H9 (cell line): ENCODE results near the gene KCNIP1. TPM values are rescaled to one million over a fixed set of nuclear protein-coding genes. Genes with fewer than 3 reads are reported as not detected.

Experiments
- DNase-seq: peaks from one replicate; pipeline ENCODE4 v3.0.0-alpha.2; 2017
- H2AFZ ChIP-seq: one replicate; pipeline ENCODE4 v1.6.1; 2013; ENCODE audit warnings: mild to moderate bottlenecking, low read length, control low read depth, moderate library complexity
- H2AK5ac ChIP-seq: 2 replicates; pipeline ENCODE4 v1.6.1; 2013; ENCODE audit warnings: low read length, control low read depth, mixed read lengths; ENCODE audit not compliant: insufficient read length
- H2BK120ac ChIP-seq: one replicate; pipeline ENCODE4 v1.6.1; 2013; ENCODE audit warnings: low read depth, mild to moderate bottlenecking, low read length, control low read depth, inconsistent platforms; ENCODE audit not compliant: poor library complexity, severe bottlenecking
- H2BK12ac ChIP-seq: 2 replicates; pipeline ENCODE4 v1.6.1; 2013; ENCODE audit warnings: low read length, control low read depth, mixed read lengths, low read depth; ENCODE audit not compliant: insufficient read length
- H2BK15ac ChIP-seq: 2 replicates; pipeline ENCODE4 v1.6.1; 2013; ENCODE audit warnings: low read depth, low read length, control low read depth
- H2BK20ac ChIP-seq: one replicate; pipeline ENCODE4 v1.6.1; 2013; ENCODE audit warnings: low read depth, mild to moderate bottlenecking, low read length, control low read depth, inconsistent platforms; ENCODE audit not compliant: poor library complexity, severe bottlenecking
- H2BK5ac ChIP-seq: 2 replicates; pipeline ENCODE4 v1.6.1; 2013; ENCODE audit warnings: low read length, control low read depth, mixed read lengths; ENCODE audit not compliant: insufficient read length
- H3K14ac ChIP-seq: 2 replicates; pipeline ENCODE4 v1.6.1; 2013; ENCODE audit warnings: low read length, control low read depth; ENCODE audit not compliant: insufficient read depth
- H3K18ac ChIP-seq: 2 replicates; pipeline ENCODE4 v1.6.1; 2013; ENCODE audit warnings: low read depth, mild to moderate bottlenecking, mixed read lengths, low read length, control low read depth; ENCODE audit not compliant: insufficient read length
- H3K23ac ChIP-seq: 2 replicates; pipeline ENCODE4 v1.6.1; 2013; ENCODE audit warnings: low read length, control low read depth, mixed read lengths, low read depth; ENCODE audit not compliant: insufficient read length
- H3K23me2 ChIP-seq: 2 replicates; pipeline ENCODE4 v1.6.1; 2013; ENCODE audit warnings: low read depth, mild to moderate bottlenecking, mixed read lengths, low read length, control low read depth; ENCODE audit not compliant: insufficient read length, poor library complexity, severe bottlenecking
- H3K27ac ChIP-seq: 2 replicates; pipeline ENCODE4 v1.5.1; 2013; ENCODE audit warnings: low read length, control low read depth, mixed read lengths, low read depth; ENCODE audit not compliant: insufficient read length
- H3K27me3 ChIP-seq: 2 replicates; pipeline ENCODE4 v1.6.1; 2013; ENCODE audit warnings: low read length, control low read depth, inconsistent platforms; ENCODE audit not compliant: insufficient read depth
- H3K4ac ChIP-seq: 2 replicates; pipeline ENCODE4 v1.6.1; 2013; ENCODE audit warnings: low read depth, mild to moderate bottlenecking, control low read depth, inconsistent platforms, low read length, moderate library complexity
- H3K4me1 ChIP-seq: 2 replicates; pipeline ENCODE4 v1.6.1; 2013; ENCODE audit warnings: low read length, control low read depth, inconsistent platforms; ENCODE audit not compliant: insufficient read depth
- H3K4me2 ChIP-seq: 2 replicates; pipeline ENCODE4 v1.6.1; 2013; ENCODE audit warnings: low read length, control low read depth, mixed read lengths; ENCODE audit not compliant: insufficient read length, insufficient read depth
- H3K56ac ChIP-seq: 2 replicates; pipeline ENCODE4 v1.6.1; 2013; ENCODE audit warnings: low read depth, mild to moderate bottlenecking, mixed read lengths, low read length, control low read depth; ENCODE audit not compliant: insufficient read length
- H3K79me1 ChIP-seq: 2 replicates; pipeline ENCODE4 v1.6.1; 2013; ENCODE audit warnings: low read depth, mild to moderate bottlenecking, moderate library complexity, low read length, control low read depth, inconsistent platforms; ENCODE audit not compliant: insufficient read depth, poor library complexity, severe bottlenecking
- H3K79me2 ChIP-seq: 2 replicates; pipeline ENCODE4 v1.6.1; 2013; ENCODE audit warnings: low read length, control low read depth, inconsistent platforms; ENCODE audit not compliant: insufficient read depth
- H3K9ac ChIP-seq: 2 replicates; pipeline ENCODE4 v1.6.1; 2013; ENCODE audit warnings: low read length, control low read depth, mixed read lengths; ENCODE audit not compliant: insufficient read length; ENCODE audit errors: extremely low read depth
- H3K9me3 ChIP-seq: one replicate; pipeline ENCODE4 v1.6.1; 2013; ENCODE audit warnings: low read depth, low read length, inconsistent platforms; ENCODE audit not compliant: control insufficient read depth
- H3T11ph ChIP-seq: one replicate; pipeline ENCODE4 v1.6.1; 2013; ENCODE audit warnings: mild to moderate bottlenecking, low read length, control low read depth, inconsistent platforms
- H4K20me1 ChIP-seq: one replicate; pipeline ENCODE4 v1.6.1; 2013; ENCODE audit not compliant: control insufficient read depth, insufficient read length, insufficient read depth
- H4K5ac ChIP-seq: 2 replicates; pipeline ENCODE4 v1.6.1; 2013; ENCODE audit warnings: low read depth, mild to moderate bottlenecking, mixed read lengths, low read length, control low read depth; ENCODE audit not compliant: insufficient read length
- H4K8ac ChIP-seq: replicated peaks from 2 replicates; pipeline ENCODE4 v1.6.1; 2013; ENCODE audit warnings: low read length, control low read depth, mixed read lengths, low read depth; ENCODE audit not compliant: insufficient read length
- H4K91ac ChIP-seq: 2 replicates; pipeline ENCODE4 v1.6.1; 2013; ENCODE audit warnings: low read depth, mild to moderate bottlenecking, moderate library complexity, mixed read lengths, low read length, control low read depth; ENCODE audit not compliant: insufficient read length
- H3K27ac Mint-ChIP-seq, 3 experiments: 2 replicates in 2 of 3; 3 replicates in 1 of 3; pipeline ENCODE4 v1.8.0; 2020 to 2021; ENCODE audit warnings: mixed read lengths in 3 of 3, mild to moderate bottlenecking in 1 of 3, moderate library complexity in 1 of 3
- H3K27me3 Mint-ChIP-seq: 2 replicates; pipeline ENCODE4 v1.8.0; 2021; ENCODE audit warnings: low read depth, mild to moderate bottlenecking, moderate library complexity, mixed read lengths
- H3K36me3 Mint-ChIP-seq, 3 experiments: 2 replicates in 2 of 3; 3 replicates in 1 of 3; pipeline ENCODE4 v1.8.0; 2020 to 2021; ENCODE audit warnings: low read depth in 3 of 3, mixed read lengths in 3 of 3; ENCODE audit not compliant: insufficient read depth in 1 of 3
- H3K4me1 Mint-ChIP-seq, 2 experiments: 2 replicates each; pipeline ENCODE4 v1.8.0; 2020; ENCODE audit warnings: mixed read lengths in 2 of 2
- H3K4me3 Mint-ChIP-seq, 2 experiments: 2 replicates in 1 of 2; 3 replicates in 1 of 2; pipeline ENCODE4 v1.8.0; 2020 to 2021; ENCODE audit warnings: mild to moderate bottlenecking in 2 of 2, mixed read lengths in 2 of 2, moderate library complexity in 1 of 2
- H3K9me3 Mint-ChIP-seq, 2 experiments: 2 replicates in 1 of 2; 3 replicates in 1 of 2; pipeline ENCODE4 v1.8.0; 2020; ENCODE audit warnings: mild to moderate bottlenecking in 2 of 2, mixed read lengths in 2 of 2, moderate library complexity in 1 of 2
- CTCF ChIP-seq: fragments of 200-600 bp; sonication (generic); conservative IDR thresholded peaks from 3 replicates; pipeline ENCODE4 v1.8.0; 2021; ENCODE audit warnings: antibody characterized with exemption, mild to moderate bottlenecking
- WGBS: extraction: QIAGEN DNeasy Blood & Tissue Kit; methylation state at CpG from one replicate; pipeline ENCODE4 v1.1.7; 2013; ENCODE audit warnings: missing lambda C conversion rate, low lambda C conversion rate, mixed read lengths; ENCODE audit not compliant: insufficient read length; ENCODE audit errors: extremely low coverage; 5-methylcytosine and 5-hydroxymethylcytosine counted together
- total RNA-seq: library from RNA; stranded (reverse); gene quantifications from 2 replicates; pipeline ENCODE4 v1.2.1, GENCODE V29; 2021

The KCNIP1 gene
- total RNA-seq, 1 experiment from 2014 or later = 0.63 TPM

DNA sequence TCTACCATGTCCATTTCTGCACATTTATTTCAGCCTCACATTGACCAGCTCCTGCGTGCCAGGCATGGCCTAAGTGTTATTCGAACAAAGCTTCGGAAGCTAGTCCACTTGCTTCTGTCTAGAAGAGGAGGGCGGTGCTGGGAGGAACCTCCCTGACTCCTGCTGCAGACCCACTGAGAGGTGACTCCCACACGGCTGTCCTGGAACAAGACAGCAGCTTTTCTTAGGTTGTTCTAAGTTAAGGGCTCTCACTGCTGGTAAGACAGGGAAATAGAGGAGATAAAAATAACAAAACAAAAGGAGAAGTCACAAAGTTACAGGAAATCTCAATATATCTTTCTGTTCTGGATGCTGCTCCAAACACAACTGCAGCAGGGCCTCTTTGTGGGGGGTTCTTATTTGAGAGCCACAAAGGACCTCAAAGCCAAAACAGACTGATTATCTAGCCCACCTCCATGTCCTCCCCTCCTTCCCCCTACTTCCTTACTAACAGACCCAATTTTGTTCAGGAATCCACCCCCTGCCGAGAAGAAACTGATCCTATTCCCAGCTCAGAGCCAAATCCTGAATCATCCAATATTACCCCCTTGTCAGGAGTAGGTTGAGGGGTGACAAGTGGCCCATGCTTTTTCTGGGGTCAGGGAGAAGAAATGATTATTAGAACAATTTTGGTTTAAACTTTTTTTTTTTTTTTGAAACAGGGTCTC, 28.4 kb upstream of the KCNIP1 start:
- Mint-ChIP-seq H3K36me3 (no peaks in the 10 kb centered on the region), H3K27ac (no peak overlapping the region), H3K4me3 (no peak overlapping the region), H3K9me3 (peaks cover 0 to 2% of the 10 kb centered on the region in 2 experiments; a peak in 1 of 5 replicates), H3K27me3 (peaks cover 7% of the 10 kb centered on the region), H3K4me1 (peaks cover 21 to 28% of the 10 kb centered on the region in 2 experiments)
- no peak for TF ChIP-seq CTCF
- H3K79me1 ChIP-seq = no peaks in the 10 kb centered on the region
- H2AFZ ChIP-seq = no peak overlapping the region
- no peak overlapping the region for H3K9ac ChIP-seq
- H4K5ac ChIP-seq = no peak overlapping the region
- H3K14ac ChIP-seq = no peak overlapping the region
- H3T11ph ChIP-seq = no peak overlapping the region
- no peak overlapping the region for H4K91ac ChIP-seq
- DNase-seq = peak; percentile 15
- H3K9me3 ChIP-seq = no peaks in the 10 kb centered on the region
- no peak overlapping the region for H3K4ac ChIP-seq
- no peak overlapping the region for H3K56ac ChIP-seq
- H2BK120ac ChIP-seq = no peak overlapping the region
- no peak overlapping the region for H2AK5ac ChIP-seq
- no peaks in the 10 kb centered on the region for H4K20me1 ChIP-seq
- no peaks in the 10 kb centered on the region for H3K23me2 ChIP-seq
- no peak overlapping the region for H2BK15ac ChIP-seq
- no peak overlapping the region for H3K27ac ChIP-seq
- no peak overlapping the region for H2BK20ac ChIP-seq
- no peak overlapping the region for H2BK12ac ChIP-seq
- no peaks in the 10 kb centered on the region for H3K79me2 ChIP-seq
- H3K27me3 ChIP-seq = no peaks in the 10 kb centered on the region
- no peak overlapping the region for H3K23ac ChIP-seq
- H2BK5ac ChIP-seq = no peak overlapping the region
- whole genome bisulfite sequencing = no CpG with 5 or more reads among the region's 6 CpGs
- no peak overlapping the region for H3K4me2 ChIP-seq
- H4K8ac ChIP-seq = no peak overlapping the region
- H3K18ac ChIP-seq = no peak overlapping the region
- H3K4me1 ChIP-seq = no peaks in the 10 kb centered on the region; the same call in 1 of the 2 replicates
